HG02588 (cell line): ENCODE measurements around the gene MTTP.

Source experiments
- ATAC-seq: cut with Tn5 transposase; IDR thresholded peaks from one replicate; pipeline ENCODE4 v1.9.1; 2021; ENCODE audit warnings: mild to moderate bottlenecking, moderate library complexity; ENCODE audit not compliant: unreplicated experiment

The MTTP gene

GRCh38 chr4:99637174-99637573, 62.5 kb downstream of the MTTP start:
- ATAC-seq: no peak

- no peak for ATAC-seq
Measured at GRCh38 chr4:99640676-99641075, 66.1 kb downstream of the MTTP start.

GRCh38 chr4:99642725-99643489, 68.3 kb downstream of the MTTP start:
- no peak for ATAC-seq

DNA sequence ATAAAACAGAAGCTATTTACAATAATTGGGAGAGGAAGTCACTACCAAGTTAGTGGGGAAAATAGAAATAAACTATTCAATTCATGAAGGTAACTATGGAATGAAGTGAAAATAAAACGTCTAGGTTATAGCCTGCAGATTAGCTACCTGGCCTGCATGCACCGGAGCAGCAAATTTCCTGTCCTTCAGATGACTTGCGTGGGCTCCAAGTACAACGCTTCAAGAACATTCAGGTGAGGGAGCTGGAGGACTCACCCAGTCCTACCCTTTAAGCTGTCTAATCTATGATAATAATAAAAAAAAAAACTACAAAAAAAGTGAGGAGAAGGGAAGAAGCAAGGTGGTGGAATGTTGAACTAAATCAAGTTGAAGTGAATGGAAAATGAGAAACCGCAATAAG, 69.8 kb downstream of the MTTP start:
- no peak for ATAC-seq

- ATAC-seq: no peak
Measured at GRCh38 chr4:99645036-99645435, 70.4 kb downstream of the MTTP start.

GRCh38 chr4:99645638-99646037, 71.0 kb downstream of the MTTP start:
- ATAC-seq: no peak

DNA sequence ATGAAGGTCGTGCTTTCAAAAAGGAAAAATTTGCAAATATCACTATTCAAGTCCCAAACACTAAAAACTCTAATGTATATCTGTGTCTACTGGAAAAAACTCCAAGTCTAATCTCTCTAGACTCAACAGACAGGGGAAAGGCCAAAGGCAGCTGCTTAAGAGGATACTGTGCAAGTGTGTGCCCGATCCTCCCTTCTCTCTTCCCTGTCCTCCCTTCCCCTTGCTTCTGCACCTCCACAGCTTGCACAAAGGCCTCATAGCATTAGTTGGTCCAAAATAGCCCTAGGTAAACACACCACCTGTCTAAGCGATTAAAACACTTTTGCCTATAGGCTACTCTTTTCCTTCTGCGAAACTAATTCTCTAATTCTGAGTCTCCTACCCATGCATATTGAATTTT, 72.4 kb downstream of the MTTP start:
- ATAC-seq: no peak

DNA sequence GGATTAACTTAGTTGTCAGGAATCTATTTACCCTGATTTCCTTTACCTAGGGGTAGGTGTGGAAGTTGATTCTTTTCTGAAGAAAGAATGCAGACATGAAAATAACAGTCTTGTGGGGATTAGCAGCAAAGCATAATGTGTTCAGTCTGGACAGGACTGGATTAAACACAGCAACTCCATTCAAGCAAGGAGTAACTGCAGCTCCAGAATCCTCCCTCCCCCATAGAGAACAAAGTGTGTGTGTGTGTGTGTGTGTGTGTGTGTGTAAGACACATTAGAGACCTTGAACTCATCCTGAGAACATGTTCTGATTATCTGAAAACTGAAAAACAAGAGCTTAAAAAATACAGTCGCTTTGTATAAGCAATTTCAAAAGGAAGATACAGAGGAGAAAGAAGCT, 73.7 kb downstream of the MTTP start:
- ATAC-seq: no peak

DNA sequence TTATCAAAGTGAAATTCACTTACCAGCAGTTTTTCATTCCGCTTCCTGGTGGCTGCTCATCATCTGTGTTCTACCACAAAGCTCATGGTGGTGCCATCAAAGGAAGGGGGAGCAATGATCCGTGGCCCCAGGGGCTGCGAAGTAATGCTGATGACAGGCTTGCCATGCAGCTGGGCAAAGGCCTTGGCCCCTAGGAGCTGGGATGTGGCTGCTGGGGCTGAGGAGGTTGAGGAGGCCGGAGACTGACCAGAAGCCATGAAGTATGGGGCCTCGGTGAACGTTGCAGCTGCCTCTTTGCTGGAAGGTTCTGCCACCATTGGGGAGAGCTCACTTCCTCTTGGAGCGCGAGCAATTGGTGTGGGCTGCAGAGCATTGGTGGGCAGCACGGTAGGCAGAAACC, 74.6 kb downstream of the MTTP start:
- ATAC-seq: no peak

GRCh38 chr4:99649778-99650177, 75.2 kb downstream of the MTTP start:
- ATAC-seq: no peak

DNA sequence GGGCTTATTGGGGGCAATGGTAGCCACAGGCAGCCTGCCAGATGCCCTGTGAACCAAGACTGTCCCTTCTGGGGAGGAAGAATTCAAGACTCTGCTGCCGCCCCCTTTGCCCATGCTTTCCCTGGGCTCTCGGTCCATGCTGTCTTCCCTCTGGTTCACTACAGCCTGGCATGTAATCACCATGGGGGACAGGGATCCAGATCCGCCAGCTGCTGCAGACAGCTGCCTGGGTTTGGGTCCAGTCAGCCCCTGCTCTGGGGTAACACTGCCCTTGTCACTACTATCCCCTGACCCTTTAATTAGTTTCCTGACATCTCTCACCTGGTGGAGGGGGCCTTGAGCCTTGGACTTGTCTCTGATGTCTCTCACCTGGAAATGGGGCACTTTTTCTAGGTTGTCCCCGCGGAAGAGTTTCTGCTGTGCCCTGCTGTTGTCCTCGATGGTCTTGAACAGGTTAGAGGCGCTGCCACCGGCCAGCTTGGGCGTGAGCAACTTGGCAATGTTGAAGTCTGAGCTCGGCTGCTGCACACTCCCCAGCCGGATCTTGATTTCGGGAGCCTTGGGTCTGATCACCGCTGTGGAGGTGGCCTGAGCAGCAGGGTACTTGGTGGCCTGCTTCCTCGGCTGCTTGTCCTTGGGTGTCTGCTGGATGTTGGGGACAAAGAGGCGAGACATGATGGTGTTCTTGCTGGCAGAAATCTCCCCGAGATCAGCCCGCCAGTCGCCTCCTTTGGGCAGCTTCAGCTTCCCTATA, 76.6 kb downstream of the MTTP start:
- ATAC-seq: no peak

DNA sequence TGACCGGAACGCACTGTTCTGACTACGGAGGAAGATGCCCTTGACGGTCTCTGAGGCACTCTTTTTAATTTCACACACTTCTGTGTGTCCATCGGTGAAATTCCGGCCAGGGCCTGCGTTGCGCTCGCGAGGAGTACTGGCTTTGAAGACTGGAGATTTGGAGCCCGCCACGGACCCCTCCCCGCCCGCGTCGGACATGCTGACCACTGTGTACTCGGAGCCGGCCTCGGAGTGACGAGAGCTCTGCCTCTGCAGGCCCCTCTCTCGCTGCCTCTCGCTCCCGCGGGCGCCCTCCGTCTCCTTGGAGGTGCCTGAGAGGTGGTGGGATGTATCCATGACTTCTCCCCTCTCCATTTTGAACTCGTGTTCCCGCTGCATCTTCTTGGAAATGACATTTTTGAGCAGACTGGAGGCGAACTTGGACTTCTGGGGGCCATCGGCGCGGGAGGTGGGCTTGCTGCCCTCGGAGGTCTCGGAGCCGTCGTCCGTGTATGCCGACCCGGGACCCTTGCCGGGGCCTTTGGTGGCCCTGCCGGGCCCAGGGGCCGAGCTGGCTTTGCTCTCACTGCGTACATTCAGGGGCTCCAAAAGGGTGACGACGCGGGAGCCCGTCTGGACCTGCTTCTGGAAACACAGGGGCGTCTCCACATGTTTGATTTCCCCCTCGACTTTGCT, 77.3 kb downstream of the MTTP start:
- ATAC-seq: no peak

GRCh38 chr4:99652596-99653436, 78.2 kb downstream of the MTTP start:
- no peak for ATAC-seq

DNA sequence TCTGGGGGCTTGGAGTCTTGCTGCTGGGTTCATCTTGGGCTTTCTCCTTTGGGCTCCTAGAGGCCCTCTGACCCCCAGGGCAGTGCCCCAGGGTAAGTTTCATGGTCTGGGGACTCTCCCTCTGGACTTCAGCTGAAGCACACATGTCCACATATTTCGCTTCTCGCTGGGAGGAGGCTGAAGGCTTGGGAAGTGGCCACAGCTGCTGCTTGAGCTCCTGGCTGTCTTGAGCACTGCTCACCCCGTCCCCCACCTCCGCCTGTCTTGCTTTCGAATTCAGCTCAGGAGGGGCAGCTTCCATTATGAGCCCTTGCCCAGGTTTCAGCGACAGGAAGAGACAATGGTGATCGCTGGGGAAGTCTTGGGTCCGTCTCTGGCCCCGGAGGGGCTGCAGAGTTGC, 79.3 kb downstream of the MTTP start:
- ATAC-seq: no peak

GRCh38 chr4:99654361-99654761, 79.7 kb downstream of the MTTP start:
- no peak for ATAC-seq

- no peak for ATAC-seq
Measured at GRCh38 chr4:99655308-99656081, 80.9 kb downstream of the MTTP start.

DNA sequence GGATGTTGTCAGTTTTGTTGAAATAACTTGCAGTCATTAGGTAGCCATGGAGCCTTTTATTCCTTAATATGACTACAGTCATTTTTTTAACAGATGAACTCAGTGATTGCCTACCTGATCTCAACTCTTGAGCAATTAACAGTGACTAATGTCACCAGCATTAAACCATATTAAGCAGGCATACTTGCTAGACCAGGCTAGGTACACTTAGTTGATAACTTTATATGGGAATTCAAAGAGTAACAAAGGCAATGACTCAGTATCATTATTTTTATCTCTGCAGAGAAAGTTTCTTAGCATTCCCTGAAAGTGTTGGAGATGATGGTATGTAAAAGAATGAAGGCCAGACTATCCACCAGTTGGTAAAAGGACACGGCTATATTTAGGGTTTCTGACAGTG, 83.2 kb downstream of the MTTP start, which contains the start of gene C4orf54:
Gene C4orf54 (minus strand): TSS at position 31 of the 400 bp plus-strand sequence. CDS start 3,180 bp downstream, outside the sequence.
- no peak for ATAC-seq

- no peak for ATAC-seq
Measured at GRCh38 chr4:99658666-99659065, 84.0 kb downstream of the MTTP start.

- ATAC-seq: no peak
Measured at GRCh38 chr4:99661907-99662306, 87.3 kb downstream of the MTTP start.

- no peak for ATAC-seq
Measured at GRCh38 chr4:99664716-99665115, 90.1 kb downstream of the MTTP start.
